Mucosa of stomach (tissue), 1 donor: ENCODE results near the gene ADCY9.
"Not testable (repeated sequence)": the region's sequence is repeated elsewhere in the genome, so short reads cannot be mapped to it uniquely, and the experiment has no call there.

Source experiments
- H3K27me3 ChIP-seq: one replicate; pipeline ENCODE4 v1.7.0; 2013; ENCODE audit warnings: mild to moderate bottlenecking, low read length; ENCODE audit not compliant: control insufficient read depth, insufficient read depth
- H3K36me3 ChIP-seq: one replicate; pipeline ENCODE4 v1.7.0; 2013; ENCODE audit warnings: low read length; ENCODE audit not compliant: control insufficient read depth, insufficient read depth
- H3K4me1 ChIP-seq: one replicate; pipeline ENCODE4 v1.7.0; 2013; ENCODE audit warnings: mild to moderate bottlenecking, low read length; ENCODE audit not compliant: control insufficient read depth, insufficient read depth
- H3K4me3 ChIP-seq: one replicate; pipeline ENCODE4 v1.7.0; 2013; ENCODE audit warnings: low read length
- H3K9ac ChIP-seq: one replicate; pipeline ENCODE4 v1.7.0; 2013; ENCODE audit warnings: mild to moderate bottlenecking, low read length, moderate library complexity
- H3K9me3 ChIP-seq: one replicate; pipeline ENCODE4 v1.7.0; 2013; ENCODE audit warnings: mild to moderate bottlenecking, low read length, moderate library complexity; ENCODE audit not compliant: control insufficient read depth
- donor health status: Pancreatic carcinoma.

ADCY9 gene

GRCh38 chr16:3952737-3953131 lies 163.5 kb downstream of the ADCY9 start:
- H3K4me1 ChIP-seq = no peaks in the 10 kb centered on the region
- H3K9ac ChIP-seq = no peak overlapping the region
- no peak overlapping the region for H3K4me3 ChIP-seq
- no peaks in the 10 kb centered on the region for H3K9me3 ChIP-seq
- H3K36me3 ChIP-seq = no peaks in the 10 kb centered on the region
- H3K27me3 ChIP-seq = peaks cover 12% of the 10 kb centered on the region

GRCh38 chr16:3951861-3952736 lies 164.1 kb downstream of the ADCY9 start:
- no peaks in the 10 kb centered on the region for H3K36me3 ChIP-seq
- no peak overlapping the region for H3K9ac ChIP-seq
- H3K9me3 ChIP-seq = no peaks in the 10 kb centered on the region
- no peak overlapping the region for H3K4me3 ChIP-seq
- H3K4me1 ChIP-seq = no peaks in the 10 kb centered on the region
- peaks cover 6% of the 10 kb centered on the region for H3K27me3 ChIP-seq

- not testable (repeated sequence) for H3K4me3 ChIP-seq, H3K36me3 ChIP-seq, H3K4me1 ChIP-seq, H3K9ac ChIP-seq, H3K9me3 ChIP-seq, H3K27me3 ChIP-seq
Measured at GRCh38 chr16:3951380-3951779, 164.9 kb downstream of the ADCY9 start.

- H3K36me3 ChIP-seq = no peaks in the 10 kb centered on the region
- H3K4me1 ChIP-seq = no peaks in the 10 kb centered on the region
- H3K9me3 ChIP-seq = no peaks in the 10 kb centered on the region
- H3K4me3 ChIP-seq = no peak overlapping the region
- H3K27me3 ChIP-seq = no peaks in the 10 kb centered on the region
- no peak overlapping the region for H3K9ac ChIP-seq
Measured at GRCh38 chr16:3950343-3951193, 165.7 kb downstream of the ADCY9 start.

- no peaks in the 10 kb centered on the region for H3K4me1 ChIP-seq
- H3K9ac ChIP-seq = no peak overlapping the region
- H3K4me3 ChIP-seq = no peak overlapping the region
- no peaks in the 10 kb centered on the region for H3K36me3 ChIP-seq
- H3K27me3 ChIP-seq = no peaks in the 10 kb centered on the region
- no peaks in the 10 kb centered on the region for H3K9me3 ChIP-seq
Measured at GRCh38 chr16:3949946-3950342, 166.3 kb downstream of the ADCY9 start.

- H3K36me3 ChIP-seq = no peaks in the 10 kb centered on the region
- H3K27me3 ChIP-seq = no peaks in the 10 kb centered on the region
- no peaks in the 10 kb centered on the region for H3K9me3 ChIP-seq
- no peak overlapping the region for H3K9ac ChIP-seq
- H3K4me1 ChIP-seq = no peaks in the 10 kb centered on the region
- no peak overlapping the region for H3K4me3 ChIP-seq
Measured at GRCh38 chr16:3949287-3949686, 167.0 kb downstream of the ADCY9 start.

- Histone ChIP-seq H3K9me3 (no peaks in the 10 kb centered on the region), H3K27me3 (no peaks in the 10 kb centered on the region), H3K4me3 (no peak overlapping the region), H3K36me3 (no peaks in the 10 kb centered on the region), H3K9ac (no peak overlapping the region), H3K4me1 (no peaks in the 10 kb centered on the region)
Measured at GRCh38 chr16:3948378-3948995, 167.8 kb downstream of the ADCY9 start.

- H3K36me3 ChIP-seq = no peaks in the 10 kb centered on the region
- H3K27me3 ChIP-seq = no peaks in the 10 kb centered on the region
- no peaks in the 10 kb centered on the region for H3K9me3 ChIP-seq
- no peak overlapping the region for H3K9ac ChIP-seq
- no peaks in the 10 kb centered on the region for H3K4me1 ChIP-seq
- no peak overlapping the region for H3K4me3 ChIP-seq
Measured at GRCh38 chr16:3946604-3947180, 169.6 kb downstream of the ADCY9 start.

GRCh38 chr16:3945751-3946603 lies 170.3 kb downstream of the ADCY9 start:
- Histone ChIP-seq H3K36me3 (no peaks in the 10 kb centered on the region), H3K4me3 (no peak overlapping the region), H3K9me3 (no peaks in the 10 kb centered on the region), H3K27me3 (no peaks in the 10 kb centered on the region), H3K9ac (no peak overlapping the region), H3K4me1 (no peaks in the 10 kb centered on the region)

- not testable (repeated sequence) for H3K9me3 ChIP-seq, H3K9ac ChIP-seq, H3K4me1 ChIP-seq, H3K27me3 ChIP-seq, H3K36me3 ChIP-seq, H3K4me3 ChIP-seq
Measured at GRCh38 chr16:3944457-3944856, 171.8 kb downstream of the ADCY9 start.

- not testable (repeated sequence) for H3K9me3 ChIP-seq, H3K36me3 ChIP-seq, H3K9ac ChIP-seq, H3K4me1 ChIP-seq, H3K27me3 ChIP-seq, H3K4me3 ChIP-seq
Measured at GRCh38 chr16:3942146-3942545, 174.1 kb downstream of the ADCY9 start.
